ENCODE results near the gene NCKIPSD.
A peak's percentile ranks its signal among the peaks of the same experiment; 100 is the strongest.

The NCKIPSD gene

GRCh38 chr3:48660800-48661400, 24.8 kb downstream of the NCKIPSD start:
- Histone ChIP-seq H3K4me3 (ENCODE audit: severe bottlenecking) (no peak overlapping the region), H3K36me3 (ENCODE audit: low read depth) (no peaks in the 10 kb centered on the region), H3K27ac (ENCODE audit: poor library complexity, severe bottlenecking) (no peak overlapping the region), H3K4me1 (ENCODE audit: insufficient read depth, poor library complexity, severe bottlenecking) (no peaks in the 10 kb centered on the region), H3K9me3 (ENCODE audit: severe bottlenecking) (no peaks in the 10 kb centered on the region), H3K27me3 (ENCODE audit: insufficient read depth, poor library complexity, severe bottlenecking) (no peaks in the 10 kb centered on the region)
- ATAC-seq (ENCODE audit: low read depth) (no peak), DNase-seq (ENCODE audit: low spot score) (no peak)
- no peak for TF ChIP-seq CTCF (IDR thresholded peaks at IDR 0.05; ENCODE audit: poor library complexity, severe bottlenecking)

- Histone ChIP-seq H3K4me1 (ENCODE audit: insufficient read depth, poor library complexity, severe bottlenecking) (no peaks in the 10 kb centered on the region), H3K9me3 (ENCODE audit: severe bottlenecking) (no peaks in the 10 kb centered on the region), H3K4me3 (ENCODE audit: severe bottlenecking) (no peak overlapping the region), H3K27me3 (ENCODE audit: insufficient read depth, poor library complexity, severe bottlenecking) (no peaks in the 10 kb centered on the region), H3K36me3 (ENCODE audit: low read depth) (no peaks in the 10 kb centered on the region), H3K27ac (ENCODE audit: poor library complexity, severe bottlenecking) (peak overlapping the region; percentile 27)
- ATAC-seq (ENCODE audit: low read depth) = no peak
- TF ChIP-seq CTCF (IDR thresholded peaks at IDR 0.05; ENCODE audit: poor library complexity, severe bottlenecking) = no peak
- DNase-seq (ENCODE audit: low spot score) = no peak
Measured at GRCh38 chr3:48656841-48657281, 28.9 kb downstream of the NCKIPSD start.

GRCh38 chr3:48656061-48656840, 29.5 kb downstream of the NCKIPSD start:
- peak overlapping the region; percentile 27 for H3K27ac ChIP-seq (ENCODE audit: poor library complexity, severe bottlenecking)
- peak overlapping the region; percentile 36 for H3K4me3 ChIP-seq (ENCODE audit: severe bottlenecking)
- peak; percentile 77 for ATAC-seq (ENCODE audit: low read depth)

GRCh38 chr3:48655606-48656005, 30.1 kb downstream of the NCKIPSD start:
- no peak for DNase-seq (ENCODE audit: low spot score)
- H3K27ac ChIP-seq (ENCODE audit: poor library complexity, severe bottlenecking) = peak overlapping the region; percentile 27
- H3K36me3 ChIP-seq (ENCODE audit: low read depth) = no peaks in the 10 kb centered on the region
- no peaks in the 10 kb centered on the region for H3K9me3 ChIP-seq (ENCODE audit: severe bottlenecking)
- no peak for TF ChIP-seq CTCF (IDR thresholded peaks at IDR 0.05; ENCODE audit: poor library complexity, severe bottlenecking)
- no peak; the same call in 2 of the 3 replicates for ATAC-seq (ENCODE audit: low read depth)
- no peaks in the 10 kb centered on the region for H3K4me1 ChIP-seq (ENCODE audit: insufficient read depth, poor library complexity, severe bottlenecking)
- peak overlapping the region; percentile 36 for H3K4me3 ChIP-seq (ENCODE audit: severe bottlenecking)
- H3K27me3 ChIP-seq (ENCODE audit: insufficient read depth, poor library complexity, severe bottlenecking) = no peaks in the 10 kb centered on the region

More at GRCh38 chr3:48656061-48656840, 29.5 kb downstream of the NCKIPSD start:
- no peak for DNase-seq (ENCODE audit: low spot score)
- no peaks in the 10 kb centered on the region for H3K9me3 ChIP-seq (ENCODE audit: severe bottlenecking)
- H3K27me3 ChIP-seq (ENCODE audit: insufficient read depth, poor library complexity, severe bottlenecking) = no peaks in the 10 kb centered on the region
- no peaks in the 10 kb centered on the region for H3K36me3 ChIP-seq (ENCODE audit: low read depth)
- TF ChIP-seq CTCF (IDR thresholded peaks at IDR 0.05; ENCODE audit: poor library complexity, severe bottlenecking) = peak; percentile 82
- H3K4me1 ChIP-seq (ENCODE audit: insufficient read depth, poor library complexity, severe bottlenecking) = no peaks in the 10 kb centered on the region

GRCh38 chr3:48655063-48655462, 30.7 kb downstream of the NCKIPSD start:
- DNase-seq (ENCODE audit: low spot score) (no peak), ATAC-seq (ENCODE audit: low read depth) (no peak)
- Histone ChIP-seq H3K4me1 (ENCODE audit: insufficient read depth, poor library complexity, severe bottlenecking) (no peaks in the 10 kb centered on the region), H3K27me3 (ENCODE audit: insufficient read depth, poor library complexity, severe bottlenecking) (no peaks in the 10 kb centered on the region), H3K36me3 (ENCODE audit: low read depth) (no peaks in the 10 kb centered on the region), H3K27ac (ENCODE audit: poor library complexity, severe bottlenecking) (peak overlapping the region; percentile 27), H3K9me3 (ENCODE audit: severe bottlenecking) (no peaks in the 10 kb centered on the region), H3K4me3 (ENCODE audit: severe bottlenecking) (no peak overlapping the region)
- TF ChIP-seq CTCF (IDR thresholded peaks at IDR 0.05; ENCODE audit: poor library complexity, severe bottlenecking) = no peak

Data from RWPE2 (cell line).